ENCODE measurements around the gene AFF1.
A peak's percentile ranks its signal among the peaks of the same experiment; 100 is the strongest.

Gene AFF1

GRCh38 chr4:87017580-87018342, 83.0 kb downstream of the AFF1 start:
- Mint-ChIP-seq H3K27ac (peak overlapping the region; percentile 67), H3K27me3 (no peaks in the 10 kb centered on the region), H3K36me3 (ENCODE audit: low read depth) (no peaks in the 10 kb centered on the region), H3K4me3 (peak overlapping the region; percentile 31), H3K9me3 (no peaks in the 10 kb centered on the region), H3K4me1 (ENCODE audit: low read depth) (peaks cover 95% of the 10 kb centered on the region)

- no peaks in the 10 kb centered on the region for H3K36me3 Mint-ChIP-seq (ENCODE audit: low read depth)
- no peaks in the 10 kb centered on the region for H3K27me3 Mint-ChIP-seq
- no peaks in the 10 kb centered on the region for H3K9me3 Mint-ChIP-seq
- no peak overlapping the region for H3K4me3 Mint-ChIP-seq
- peak overlapping the region; percentile 17 for H3K27ac Mint-ChIP-seq
- H3K4me1 Mint-ChIP-seq (ENCODE audit: low read depth) = peaks cover 88% of the 10 kb centered on the region
Measured at GRCh38 chr4:87018753-87019152, 83.9 kb downstream of the AFF1 start.

DNA sequence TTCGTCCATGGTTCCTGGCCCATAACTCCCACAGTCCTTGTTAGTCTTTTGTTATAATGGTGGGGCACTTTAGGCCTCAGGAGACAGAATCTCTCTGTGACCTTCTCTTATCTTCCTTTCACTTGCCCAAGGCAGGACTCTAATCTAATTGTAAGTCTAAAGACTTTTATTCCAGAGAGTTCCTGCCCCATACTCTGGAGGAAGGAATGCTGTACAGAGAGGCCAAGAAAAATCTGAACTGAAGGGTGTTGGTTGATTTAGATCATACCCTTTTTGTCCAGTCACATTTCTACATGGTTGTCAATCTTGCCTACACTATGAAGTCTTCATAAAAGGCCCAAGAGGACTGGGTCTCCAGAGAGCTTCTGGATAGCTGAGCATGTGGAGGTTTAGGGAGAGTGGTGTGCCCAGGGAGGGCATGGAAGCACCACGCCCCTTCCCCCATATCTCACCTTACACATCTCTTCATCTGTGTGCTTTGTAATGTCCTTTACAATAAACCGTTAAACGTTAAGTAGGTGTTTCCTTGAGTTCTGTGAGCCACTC, 84.5 kb downstream of the AFF1 start:
- peak overlapping the region; percentile 4 for H3K4me3 Mint-ChIP-seq
- H3K9me3 Mint-ChIP-seq = no peaks in the 10 kb centered on the region
- H3K4me1 Mint-ChIP-seq (ENCODE audit: low read depth) = peaks cover 88% of the 10 kb centered on the region
- H3K27ac Mint-ChIP-seq = peak overlapping the region; percentile 83
- no peaks in the 10 kb centered on the region for H3K27me3 Mint-ChIP-seq
- no peaks in the 10 kb centered on the region for H3K36me3 Mint-ChIP-seq (ENCODE audit: low read depth)

- peak overlapping the region; percentile 83 for H3K27ac Mint-ChIP-seq
- no peaks in the 10 kb centered on the region for H3K36me3 Mint-ChIP-seq (ENCODE audit: low read depth)
- no peaks in the 10 kb centered on the region for H3K9me3 Mint-ChIP-seq
- no peaks in the 10 kb centered on the region for H3K27me3 Mint-ChIP-seq
- peaks cover 85% of the 10 kb centered on the region for H3K4me1 Mint-ChIP-seq (ENCODE audit: low read depth)
- H3K4me3 Mint-ChIP-seq = peak overlapping the region; percentile 4
Measured at GRCh38 chr4:87019898-87020297, 85.1 kb downstream of the AFF1 start.

DNA sequence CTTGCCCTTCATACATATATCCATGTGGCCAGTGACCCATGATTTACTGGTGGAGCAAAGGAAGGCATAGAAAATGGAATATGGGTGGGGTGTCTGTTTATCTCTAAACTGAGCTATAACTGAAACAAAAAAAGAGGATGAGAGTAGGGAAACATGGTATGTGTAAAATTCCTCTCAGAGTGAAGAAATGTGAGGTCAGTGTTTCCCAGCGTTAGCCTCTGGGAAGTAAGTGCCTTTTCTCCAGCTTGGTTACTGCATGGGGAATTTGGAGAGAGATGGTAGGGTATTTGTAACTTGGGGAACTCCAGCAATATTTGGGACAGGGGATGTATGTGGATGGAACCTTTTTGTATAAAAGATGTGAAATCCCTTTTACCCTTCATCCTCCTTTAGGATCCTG, 89.4 kb downstream of the AFF1 start:
- Mint-ChIP-seq H3K27me3 (no peaks in the 10 kb centered on the region), H3K36me3 (ENCODE audit: low read depth) (peaks cover 6% of the 10 kb centered on the region), H3K9me3 (no peaks in the 10 kb centered on the region), H3K27ac (no peak overlapping the region), H3K4me1 (ENCODE audit: low read depth) (peaks cover 69% of the 10 kb centered on the region), H3K4me3 (no peak overlapping the region)

DNA sequence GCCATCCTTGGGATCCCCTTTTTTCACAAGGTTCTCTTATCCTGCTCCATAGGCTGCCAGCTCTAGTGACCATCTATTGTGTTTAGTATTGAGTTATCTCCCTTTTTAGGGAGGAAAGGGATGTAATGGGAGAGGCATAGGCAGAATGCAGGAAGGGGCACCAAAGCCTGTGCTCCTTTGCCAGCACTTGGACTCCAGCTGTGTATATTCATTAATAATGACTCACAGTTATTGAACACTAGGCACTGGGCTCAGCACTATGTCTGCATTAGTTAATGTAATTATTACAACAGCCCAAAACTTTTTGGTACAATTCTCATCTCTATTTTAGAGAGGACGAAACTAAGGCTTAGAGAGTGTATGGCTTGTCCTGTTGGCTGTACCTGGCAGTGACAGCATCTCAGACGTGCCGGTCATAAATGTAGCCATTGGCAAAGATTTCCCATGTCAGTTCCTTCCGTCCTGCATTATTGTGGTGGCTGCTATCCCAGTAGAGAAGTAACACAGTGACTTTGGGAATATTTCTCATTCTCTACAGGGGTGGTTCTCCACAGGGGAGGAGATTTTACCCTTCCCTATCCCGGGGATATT, 90.3 kb downstream of the AFF1 start:
- H3K9me3 Mint-ChIP-seq = no peaks in the 10 kb centered on the region
- H3K27me3 Mint-ChIP-seq = no peaks in the 10 kb centered on the region
- H3K4me1 Mint-ChIP-seq (ENCODE audit: low read depth) = peaks cover 59% of the 10 kb centered on the region
- peaks cover 6% of the 10 kb centered on the region for H3K36me3 Mint-ChIP-seq (ENCODE audit: low read depth)
- H3K4me3 Mint-ChIP-seq = no peak overlapping the region
- H3K27ac Mint-ChIP-seq = peak overlapping the region; percentile 22

DNA sequence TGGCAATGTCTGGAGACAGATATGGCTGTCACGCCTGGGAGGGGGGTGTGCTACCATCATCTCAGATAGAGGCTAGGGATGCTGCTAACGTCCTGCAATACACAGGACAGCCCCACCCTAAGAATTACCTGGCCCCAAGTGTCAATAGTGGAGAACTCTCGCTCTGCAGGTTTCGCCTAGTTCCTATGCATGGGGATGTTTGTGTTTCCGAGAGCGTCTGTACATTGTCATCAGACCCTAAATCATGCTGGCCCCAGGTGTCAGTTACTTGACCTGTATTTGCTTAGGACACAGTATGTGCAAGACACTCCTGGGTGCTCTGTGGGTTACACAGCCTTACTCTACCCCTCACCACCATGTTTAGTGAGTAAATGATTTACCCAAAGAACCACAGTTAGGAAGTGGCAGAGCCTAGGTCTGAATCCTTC, 90.8 kb downstream of the AFF1 start:
- peaks cover 6% of the 10 kb centered on the region for H3K36me3 Mint-ChIP-seq (ENCODE audit: low read depth)
- no peaks in the 10 kb centered on the region for H3K9me3 Mint-ChIP-seq
- H3K27ac Mint-ChIP-seq = peak overlapping the region; percentile 24
- H3K27me3 Mint-ChIP-seq = no peaks in the 10 kb centered on the region
- H3K4me1 Mint-ChIP-seq (ENCODE audit: low read depth) = peaks cover 54% of the 10 kb centered on the region
- no peak overlapping the region for H3K4me3 Mint-ChIP-seq

GRCh38 chr4:87026800-87027495, 92.1 kb downstream of the AFF1 start:
- Mint-ChIP-seq H3K27ac (no peak overlapping the region), H3K4me1 (ENCODE audit: low read depth) (peaks cover 41% of the 10 kb centered on the region), H3K27me3 (no peaks in the 10 kb centered on the region), H3K36me3 (ENCODE audit: low read depth) (peaks cover 6% of the 10 kb centered on the region), H3K9me3 (no peaks in the 10 kb centered on the region), H3K4me3 (no peak overlapping the region)

- no peak overlapping the region for H3K4me3 Mint-ChIP-seq
- peak overlapping the region; percentile 8 for H3K27ac Mint-ChIP-seq
- peaks cover 6% of the 10 kb centered on the region for H3K36me3 Mint-ChIP-seq (ENCODE audit: low read depth)
- no peaks in the 10 kb centered on the region for H3K27me3 Mint-ChIP-seq
- H3K9me3 Mint-ChIP-seq = no peaks in the 10 kb centered on the region
- peaks cover 29% of the 10 kb centered on the region for H3K4me1 Mint-ChIP-seq (ENCODE audit: low read depth)
Measured at GRCh38 chr4:87029356-87029755, 94.5 kb downstream of the AFF1 start.

DNA sequence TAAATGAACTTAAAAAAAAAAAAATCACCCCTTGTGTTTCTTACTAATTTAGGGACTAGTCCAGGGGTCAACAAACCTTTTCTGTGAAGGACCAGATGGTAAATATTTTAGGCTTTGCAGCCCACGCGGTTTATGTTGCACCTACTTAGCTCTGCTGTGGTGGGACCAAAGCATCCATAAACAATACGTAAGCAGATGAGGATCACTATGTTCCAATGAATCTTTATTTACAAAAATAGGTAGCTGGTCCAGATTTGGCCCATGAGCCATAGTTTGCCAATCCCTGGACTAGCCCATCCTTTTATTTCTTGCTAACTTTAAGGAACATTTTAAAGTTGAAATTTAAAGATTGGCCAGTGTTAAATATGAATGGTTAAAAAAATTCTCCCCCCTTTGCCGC, 95.3 kb downstream of the AFF1 start:
- Mint-ChIP-seq H3K9me3 (no peaks in the 10 kb centered on the region), H3K4me3 (no peak overlapping the region), H3K27ac (peak overlapping the region; percentile 53), H3K4me1 (ENCODE audit: low read depth) (peaks cover 24% of the 10 kb centered on the region), H3K27me3 (no peaks in the 10 kb centered on the region), H3K36me3 (ENCODE audit: low read depth) (peaks cover 6% of the 10 kb centered on the region)

DNA sequence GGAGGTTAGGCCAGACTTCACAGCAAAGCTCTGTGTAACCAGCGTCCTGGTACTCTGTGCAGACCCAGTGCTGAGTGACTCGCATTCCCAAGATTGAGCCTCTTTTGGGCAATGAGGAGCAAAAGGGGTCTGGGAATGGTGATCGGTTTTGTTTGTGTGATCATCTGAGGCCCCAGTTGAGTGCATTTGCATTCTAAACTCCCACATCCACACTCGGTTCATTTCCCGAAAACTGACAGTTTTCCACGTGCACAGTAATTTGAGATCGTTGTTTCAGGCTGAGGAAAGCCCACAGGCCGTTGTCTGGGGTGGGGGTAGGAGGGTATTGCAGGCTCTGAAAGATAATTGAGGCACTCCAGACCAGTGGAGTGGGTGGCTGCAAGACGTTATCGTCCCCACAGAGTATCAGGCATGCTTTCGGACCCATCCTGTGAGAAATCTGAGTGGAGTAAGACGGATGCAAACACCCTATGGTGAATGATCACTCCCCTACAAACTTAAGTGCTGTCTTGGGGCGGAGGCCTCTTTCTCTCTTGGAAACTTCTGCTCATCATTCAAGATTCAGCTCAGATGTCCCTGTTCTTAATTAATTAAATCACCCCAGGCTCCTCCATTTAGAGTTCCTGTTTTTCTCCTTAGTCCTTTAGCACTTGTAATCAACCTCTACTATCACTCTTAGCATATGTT, 96.1 kb downstream of the AFF1 start:
- H3K36me3 Mint-ChIP-seq (ENCODE audit: low read depth) = no peaks in the 10 kb centered on the region
- H3K4me3 Mint-ChIP-seq = no peak overlapping the region
- peaks cover 23% of the 10 kb centered on the region for H3K4me1 Mint-ChIP-seq (ENCODE audit: low read depth)
- no peaks in the 10 kb centered on the region for H3K9me3 Mint-ChIP-seq
- no peak overlapping the region for H3K27ac Mint-ChIP-seq
- no peaks in the 10 kb centered on the region for H3K27me3 Mint-ChIP-seq

- no peak overlapping the region for H3K4me3 Mint-ChIP-seq
- H3K9me3 Mint-ChIP-seq = no peaks in the 10 kb centered on the region
- H3K27ac Mint-ChIP-seq = no peak overlapping the region
- peaks cover 25% of the 10 kb centered on the region for H3K4me1 Mint-ChIP-seq (ENCODE audit: low read depth)
- H3K36me3 Mint-ChIP-seq (ENCODE audit: low read depth) = no peaks in the 10 kb centered on the region
- H3K27me3 Mint-ChIP-seq = no peaks in the 10 kb centered on the region
Measured at GRCh38 chr4:87031920-87032319, 97.1 kb downstream of the AFF1 start.

DNA sequence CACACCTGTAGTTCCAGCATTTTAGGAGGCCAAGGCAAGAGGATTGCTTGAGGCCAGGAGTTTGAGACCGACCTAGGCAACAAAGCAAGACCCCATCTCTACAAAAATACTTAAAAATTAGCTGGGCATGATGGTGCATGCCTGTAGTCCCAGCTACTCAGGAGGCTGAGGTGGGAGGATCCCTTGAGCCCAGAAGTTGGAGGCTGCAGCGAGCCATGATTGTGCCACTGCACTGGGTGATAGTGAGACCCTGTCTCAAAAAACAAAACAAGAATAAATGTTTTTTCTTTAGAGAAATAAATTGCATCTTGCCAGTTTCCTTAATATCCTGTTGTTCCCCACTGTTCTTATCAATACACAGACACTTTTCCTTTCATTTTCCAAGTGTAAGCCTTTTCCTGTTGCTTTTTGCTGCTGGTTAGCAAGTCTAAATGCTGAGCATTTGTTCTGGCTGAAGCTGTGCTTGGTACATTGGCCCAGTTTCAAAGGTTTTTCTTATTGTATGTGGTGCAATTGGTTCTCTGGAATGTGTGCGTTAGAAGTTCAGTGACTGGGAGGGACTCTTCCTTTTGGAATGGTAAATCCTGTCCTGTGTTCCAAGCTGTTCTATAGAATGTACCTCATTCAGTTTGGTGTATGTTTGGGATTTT, 98.2 kb downstream of the AFF1 start:
- Mint-ChIP-seq H3K27me3 (no peaks in the 10 kb centered on the region), H3K9me3 (no peaks in the 10 kb centered on the region), H3K4me1 (ENCODE audit: low read depth) (peaks cover 32% of the 10 kb centered on the region), H3K36me3 (ENCODE audit: low read depth) (no peaks in the 10 kb centered on the region), H3K4me3 (no peak overlapping the region), H3K27ac (no peak overlapping the region)

- no peaks in the 10 kb centered on the region for H3K9me3 Mint-ChIP-seq
- H3K4me3 Mint-ChIP-seq = no peak overlapping the region
- H3K27ac Mint-ChIP-seq = no peak overlapping the region
- H3K36me3 Mint-ChIP-seq (ENCODE audit: low read depth) = no peaks in the 10 kb centered on the region
- no peaks in the 10 kb centered on the region for H3K27me3 Mint-ChIP-seq
- H3K4me1 Mint-ChIP-seq (ENCODE audit: low read depth) = peaks cover 37% of the 10 kb centered on the region
Measured at GRCh38 chr4:87033902-87034301, 99.1 kb downstream of the AFF1 start.

Measured in stimulated activated naive CD8-positive, alpha-beta T cell treated with anti-CD3 and anti-CD28 coated beads, Interleukin-15, Interleukin-2, amounts not matched to agents 100 ng/mL and 50 ng/mL, for 24 hours (primary cell).